Endothelial cell of umbilical vein (primary cell): Measurements from ENCODE around the gene LBX2. TPM values are rescaled to one million over a fixed set of nuclear protein-coding genes. Genes with fewer than 3 reads are reported as not detected.

Experiments used
- BruUV-seq: library from RNA; stranded (reverse); fragments of 400-500 nt; replicated peaks from 2 replicates; lab custom pipeline; 2021; lab: Mats Ljungman, UMichigan
- CTCF ChIA-PET: fragments of 300-600, 350-600 bp; sonication (Branson Sonifier 250); formaldehyde crosslinking; loops from one replicate; lab custom pipeline; 2021; ENCODE audit warnings: antibody characterized with exemption, inconsistent platforms; lab: Charles Lee
- POLR2A ChIA-PET: fragments of 300-600, 350-600 bp; sonication (Branson Sonifier 250); formaldehyde crosslinking; loops from one replicate; lab custom pipeline; 2021; ENCODE audit warnings: antibody characterized with exemption, inconsistent platforms; lab: Charles Lee
- DNase-seq: peaks from one replicate; pipeline ENCODE4 v3.0.0-alpha.2; 2011; ENCODE audit warnings: low read depth, low spot score
- FAIRE-seq: peaks from 2 replicates; lab custom pipeline; 2011; peaks lifted over from hg19 to GRCh38; lab: Jason Lieb, UNC
- H2AFZ ChIP-seq: 2 replicates; pipeline ENCODE4 v1.6.0; 2012; ENCODE audit warnings: low read depth, low read length, control low read depth, inconsistent platforms
- H3K27ac ChIP-seq: 2 replicates; pipeline ENCODE4 v1.5.1; 2011; ENCODE audit warnings: low read depth, mild to moderate bottlenecking, control low read depth, low read length, moderate library complexity; ENCODE audit not compliant: insufficient read depth
- H3K27me3 ChIP-seq, 2 experiments: 2 replicates each; pipeline versions ENCODE4 v1.6.0 to v1.6.1; 2011; ENCODE audit warnings: low read length in 2 of 2, mixed read lengths in 1 of 2; ENCODE audit not compliant: control insufficient read depth in 2 of 2, insufficient read depth in 2 of 2
- H3K36me3 ChIP-seq, 2 experiments: 2 replicates in 1 of 2; 3 replicates in 1 of 2; pipeline ENCODE4 v1.5.1; 2011; ENCODE audit warnings: low read length in 2 of 2, mild to moderate bottlenecking in 1 of 2, moderate library complexity in 1 of 2; ENCODE audit not compliant: control insufficient read depth in 2 of 2, insufficient read depth in 2 of 2; ENCODE audit errors: extremely low read depth in 1 of 2
- H3K4me1 ChIP-seq: 3 replicates; pipeline ENCODE4 v1.5.1; 2011; ENCODE audit warnings: mild to moderate bottlenecking, low read length; ENCODE audit not compliant: control insufficient read depth, insufficient read depth; ENCODE audit errors: extremely low read depth
- H3K4me2 ChIP-seq: 2 replicates; pipeline ENCODE4 v1.6.1; 2011; ENCODE audit warnings: low read length, control low read depth, mixed read lengths; ENCODE audit not compliant: insufficient read depth
- H3K4me3 ChIP-seq, 3 experiments: fragments of 200-600 bp in 1 of 3; sonication (generic), shearing (Covaris generic) in 1 of 3; replicated peaks in 1 of 3; 2 replicates each; pipeline ENCODE4 v1.5.1; 2011 to 2016; ENCODE audit warnings: control low read depth in 3 of 3, low read length in 3 of 3, mild to moderate bottlenecking in 2 of 3, inconsistent platforms in 1 of 3, low read depth in 1 of 3, moderate library complexity in 1 of 3; ENCODE audit not compliant: insufficient read depth in 1 of 3
- H3K79me2 ChIP-seq: 2 replicates; pipeline ENCODE4 v1.6.0; 2012; ENCODE audit warnings: low read length, inconsistent platforms; ENCODE audit not compliant: control insufficient read depth, insufficient read depth
- H3K9ac ChIP-seq: replicated peaks from 2 replicates; pipeline ENCODE3; 2011; ENCODE audit warnings: low read length, control low read depth; ENCODE audit not compliant: insufficient read depth; ENCODE audit errors: extremely low read depth
- H3K9me1 ChIP-seq: replicated peaks from 3 replicates; pipeline ENCODE4 v1.6.0; 2011; ENCODE audit warnings: mild to moderate bottlenecking, low read length; ENCODE audit not compliant: control insufficient read depth, insufficient read depth; ENCODE audit errors: extremely low read depth
- H3K9me3 ChIP-seq: replicated peaks from 2 replicates; pipeline ENCODE4 v1.5.1; 2012; ENCODE audit warnings: low read length, inconsistent platforms; ENCODE audit not compliant: control insufficient read depth, insufficient read depth
- H4K20me1 ChIP-seq: replicated peaks from 2 replicates; pipeline ENCODE3; 2011; ENCODE audit warnings: mild to moderate bottlenecking, low read length; ENCODE audit not compliant: control insufficient read depth, insufficient read depth; ENCODE audit errors: extremely low read depth
- EZH2 ChIP-seq: IDR thresholded peaks from 2 replicates; pipeline ENCODE4 v1.6.1; 2012; ENCODE audit warnings: borderline replicate concordance, low read depth, mild to moderate bottlenecking, moderate library complexity, low read length, inconsistent platforms; ENCODE audit not compliant: severe bottlenecking
- FOS ChIP-seq: IDR thresholded peaks from 2 replicates; pipeline ENCODE4 v1.6.1; 2011; ENCODE audit warnings: mild to moderate bottlenecking, low read length, moderate library complexity, borderline replicate concordance; ENCODE audit not compliant: insufficient read depth
- GATA2 ChIP-seq: IDR thresholded peaks from 2 replicates; pipeline ENCODE4 v1.7.0; 2011; ENCODE audit warnings: low read depth, mild to moderate bottlenecking, moderate library complexity, mixed read lengths, low read length; ENCODE audit not compliant: insufficient read length, insufficient read depth
- JUN ChIP-seq: IDR thresholded peaks from 2 replicates; pipeline ENCODE4 v1.6.1; 2011; ENCODE audit warnings: borderline replicate concordance, low read depth; ENCODE audit not compliant: insufficient read length, insufficient read depth
- MYC ChIP-seq: IDR thresholded peaks from one replicate; pipeline ENCODE4 v1.6.1; 2011; ENCODE audit warnings: mild to moderate bottlenecking, low read depth, low read length
- POLR2A ChIP-seq: IDR thresholded peaks from 2 replicates; pipeline ENCODE4 v1.6.1; 2012; ENCODE audit warnings: low read depth, mild to moderate bottlenecking, control low read depth, low read length
- POLR2AphosphoS5 ChIP-seq: IDR thresholded peaks from 2 replicates; pipeline ENCODE4 v1.6.1; 2012; ENCODE audit warnings: low read depth, mild to moderate bottlenecking, control low read depth, low read length, moderate library complexity; ENCODE audit not compliant: insufficient read depth
- dilution Hi-C: fragments of 300-500 bp; cut with MboI; formaldehyde crosslinking; loops from one replicate; pipeline ENCODE4 v1.15.0; 2019; ENCODE audit warnings: low sequenced_read_pairs; ENCODE audit not compliant: extremely low pct_ligation_motif_present
- intact Hi-C: fragments of 100-400 bp; cut with micrococcal nuclease; formaldehyde crosslinking; loops from one replicate; pipeline ENCODE4 v1.10.0; 2022
- polyA plus RNA-seq, 4 experiments: library from polyadenylated mRNA; depleted of rRNA in 3 of 4; stranded (reverse) in 3 of 4; unstranded in 1 of 4; fragments of >200 nt; gene quantifications; 2 replicates each; pipeline versions ENCODE4 v1.2.1 to v1.2.3, GENCODE V29; 2011 to 2012; ENCODE audit warnings: missing spikeins in 1 of 4
- total RNA-seq: library from RNA; stranded (reverse); gene quantifications from 2 replicates; pipeline ENCODE4 v1.2.3, GENCODE V29; 2021
- TF ChIP-seq, protein P1 (sequence below), 2 donors: IDR thresholded peaks; 1 replicate in 1 of 2; 2 replicates in 1 of 2; pipeline ENCODE4 v1.5.1; 2011; ENCODE audit warnings: low read length in 2 of 2, mild to moderate bottlenecking in 2 of 2, moderate library complexity in 2 of 2, control low read depth in 1 of 2, inconsistent platforms in 1 of 2, low read depth in 1 of 2; ENCODE audit not compliant: insufficient read depth in 1 of 2; ENCODE audit errors: extremely low read depth in 1 of 2

LBX2 gene
- total and polyA plus RNA-seq, 2 donors (not counting 3 experiments of a cell fraction or from before 2014, with no cell fraction given), result 2.8 to 3.8 TPM

DNA sequence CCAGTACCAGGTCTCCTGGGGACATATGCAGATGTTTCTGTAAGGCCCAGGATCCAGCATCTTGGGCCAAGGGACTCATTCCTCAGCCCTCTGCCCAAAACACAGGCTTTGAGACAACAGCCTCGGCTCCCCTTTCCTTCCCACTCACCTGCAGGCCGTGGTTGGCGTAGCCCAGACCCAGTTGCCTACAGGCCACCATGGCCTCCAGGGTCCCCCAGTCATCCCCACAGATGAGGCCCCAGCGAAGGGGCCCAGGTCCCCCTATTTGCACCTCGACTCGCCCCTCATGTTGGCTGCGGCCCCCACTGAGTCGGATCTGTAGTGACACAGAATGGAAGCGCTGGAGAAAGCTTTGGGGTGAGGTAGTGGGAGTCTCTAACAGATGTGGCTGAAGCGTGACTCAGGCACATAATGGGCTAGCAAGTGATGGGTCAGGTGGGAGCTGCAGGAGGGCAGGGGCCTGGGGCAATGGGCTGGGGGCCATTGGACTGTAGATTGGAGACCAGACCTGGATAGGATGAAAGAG lies 36.1 kb upstream of the LBX2 start:
- FAIRE-seq, result no peak
- POLR2A ChIA-PET, result no interaction called here
- H3K27me3 ChIP-seq, result peaks cover 11 to 13% of the 10 kb centered on the region in 2 experiments
- no peak overlapping the region for H2AFZ ChIP-seq
- H3K9ac ChIP-seq, result no peak overlapping the region
- H3K4me2 ChIP-seq, result no peak overlapping the region
- H3K4me3 ChIP-seq, result no peak overlapping the region
- no TSS peak for BruUV-seq
- dilution Hi-C loops (no loop called here), intact Hi-C loops (no loop called here)
- no peak overlapping the region for H3K27ac ChIP-seq
- CTCF ChIA-PET, result no interaction called here
- no peaks in the 10 kb centered on the region for H3K9me1 ChIP-seq
- H3K79me2 ChIP-seq, result no peaks in the 10 kb centered on the region
- peaks cover 9% of the 10 kb centered on the region for H3K4me1 ChIP-seq
- no peaks in the 10 kb centered on the region for H4K20me1 ChIP-seq
- no peaks in the 10 kb centered on the region for H3K9me3 ChIP-seq
- DNase-seq, result no peak
- TF ChIP-seq, protein P1, sequence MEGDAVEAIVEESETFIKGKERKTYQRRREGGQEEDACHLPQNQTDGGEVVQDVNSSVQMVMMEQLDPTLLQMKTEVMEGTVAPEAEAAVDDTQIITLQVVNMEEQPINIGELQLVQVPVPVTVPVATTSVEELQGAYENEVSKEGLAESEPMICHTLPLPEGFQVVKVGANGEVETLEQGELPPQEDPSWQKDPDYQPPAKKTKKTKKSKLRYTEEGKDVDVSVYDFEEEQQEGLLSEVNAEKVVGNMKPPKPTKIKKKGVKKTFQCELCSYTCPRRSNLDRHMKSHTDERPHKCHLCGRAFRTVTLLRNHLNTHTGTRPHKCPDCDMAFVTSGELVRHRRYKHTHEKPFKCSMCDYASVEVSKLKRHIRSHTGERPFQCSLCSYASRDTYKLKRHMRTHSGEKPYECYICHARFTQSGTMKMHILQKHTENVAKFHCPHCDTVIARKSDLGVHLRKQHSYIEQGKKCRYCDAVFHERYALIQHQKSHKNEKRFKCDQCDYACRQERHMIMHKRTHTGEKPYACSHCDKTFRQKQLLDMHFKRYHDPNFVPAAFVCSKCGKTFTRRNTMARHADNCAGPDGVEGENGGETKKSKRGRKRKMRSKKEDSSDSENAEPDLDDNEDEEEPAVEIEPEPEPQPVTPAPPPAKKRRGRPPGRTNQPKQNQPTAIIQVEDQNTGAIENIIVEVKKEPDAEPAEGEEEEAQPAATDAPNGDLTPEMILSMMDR (IDR thresholded peaks at IDR 0.05; ENCODE audit: extremely low read depth in 1 of 2, insufficient read depth in 1 of 2, low read depth in 1 of 2, low read length in 2 of 2), result no peak
- no peak for TF ChIP-seq JUN
- peaks cover 0 to 10% of the 10 kb centered on the region in 2 experiments for H3K36me3 ChIP-seq

DNA sequence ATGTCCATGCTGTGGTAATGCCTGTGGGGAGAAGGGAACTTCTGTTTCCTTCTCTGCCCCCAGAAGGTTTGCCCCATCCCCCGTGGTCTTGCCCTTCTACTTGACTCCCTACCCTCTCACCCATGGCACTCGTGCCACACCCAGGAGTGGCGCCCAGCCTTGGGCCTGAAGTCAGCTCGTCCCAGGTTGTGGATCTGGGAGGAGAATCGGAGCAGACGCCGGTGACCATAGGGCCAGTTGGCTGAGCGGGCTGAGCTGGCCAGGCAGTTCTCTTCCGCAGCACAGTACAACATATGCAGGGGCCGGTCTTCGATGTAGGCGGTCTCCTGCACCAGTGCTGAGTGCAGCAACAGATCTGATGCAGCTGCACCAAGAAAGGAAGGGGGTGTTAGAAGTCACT lies 35.0 kb upstream of the LBX2 start:
- ChIA-PET CTCF (interaction anchor here (2.9 kb wide), 1 partner anchor 11 kb away, joined by 15 read pairs; no protein-coding TSS in a partner anchor), POLR2A (no interaction called here)
- no peaks in the 10 kb centered on the region for H3K9me1 ChIP-seq
- H3K4me2 ChIP-seq, result no peak overlapping the region
- intact Hi-C loops (loop anchor here (5.0 kb wide), 2 partner anchors 37 to 202 kb away; partner anchors contain the start of gene LBX2), dilution Hi-C loops (no loop called here)
- H3K9ac ChIP-seq, result no peak overlapping the region
- no peak overlapping the region for H3K4me3 ChIP-seq
- no peak for FAIRE-seq
- no TSS peak for BruUV-seq
- TF ChIP-seq POLR2A (no peak), GATA2 (no peak), JUN (no peak), POLR2AphosphoS5 (no peak), EZH2 (no peak), FOS (no peak), MYC (no peak)
- no peaks in the 10 kb centered on the region for H3K79me2 ChIP-seq
- H2AFZ ChIP-seq, result no peak overlapping the region
- H3K9me3 ChIP-seq, result no peaks in the 10 kb centered on the region
- DNase-seq, result no peak
- no peak overlapping the region for H3K27ac ChIP-seq
- H3K27me3 ChIP-seq, result peaks cover 11 to 12% of the 10 kb centered on the region in 2 experiments
- H4K20me1 ChIP-seq, result no peaks in the 10 kb centered on the region
- peaks cover 0 to 10% of the 10 kb centered on the region in 2 experiments for H3K36me3 ChIP-seq
- peaks cover 10% of the 10 kb centered on the region for H3K4me1 ChIP-seq
